Activated B cell treated with CpG ODN at 0.5 μM for 24 hours (primary cell): ENCODE measurements around the gene RAB7B. TPM values are rescaled to one million over a fixed set of nuclear protein-coding genes. Genes with fewer than 3 reads are reported as not detected.

ENCODE experiments used
- ATAC-seq: fragments of 200-7000 bp; cut with Tn5 transposase; one replicate; pipeline ENCODE4 v1.10.0; 2021; ENCODE audit warnings: low read depth, mild to moderate bottlenecking, moderate library complexity
- CTCF ChIA-PET: fragments of 350-600 bp; sonication (Branson Sonifier 250); formaldehyde crosslinking; loops from one replicate; lab custom pipeline; 2021; ENCODE audit warnings: antibody characterized with exemption; lab: Charles Lee
- POLR2A ChIA-PET: fragments of 350-600 bp; sonication (Branson Sonifier 250); formaldehyde crosslinking; loops from one replicate; lab custom pipeline; 2021; ENCODE audit warnings: antibody characterized with exemption; lab: Charles Lee
- DNase-seq: peaks from one replicate; pipeline ENCODE4 v3.0.0; 2022
- H3K27ac Mint-ChIP-seq: one replicate; pipeline ENCODE4 v1.8.0; 2020; ENCODE audit warnings: mixed read lengths
- H3K27me3 Mint-ChIP-seq: one replicate; pipeline ENCODE4 v1.8.0; 2021; ENCODE audit warnings: mixed read lengths
- H3K36me3 Mint-ChIP-seq: one replicate; pipeline ENCODE4 v1.8.0; 2021; ENCODE audit warnings: low read depth, mixed read lengths
- H3K4me1 Mint-ChIP-seq: one replicate; pipeline ENCODE4 v1.8.0; 2021; ENCODE audit warnings: mixed read lengths
- H3K4me3 Mint-ChIP-seq: one replicate; pipeline ENCODE4 v1.8.0; 2020; ENCODE audit warnings: mild to moderate bottlenecking, mixed read lengths
- H3K9me3 Mint-ChIP-seq: one replicate; pipeline ENCODE4 v1.8.0; 2020; ENCODE audit warnings: mixed read lengths
- intact Hi-C: fragments of 100-400 bp; cut with micrococcal nuclease; formaldehyde crosslinking; loops from one replicate; pipeline ENCODE4 v1.15.1; 2024
- total RNA-seq: library from RNA; stranded (reverse); gene quantifications from 2 replicates; pipeline ENCODE4 v1.2.3, GENCODE V29; 2022
- TF ChIP-seq, protein P1 (sequence below): fragments of 200-600 bp; IDR thresholded peaks from one replicate; pipeline ENCODE4 v1.8.0; 2022; ENCODE audit warnings: antibody characterized with exemption, mild to moderate bottlenecking

Gene RAB7B
- total RNA-seq, 1 donor from 2014 or later: not detected

- ATAC-seq (no peak), DNase-seq (no peak)
- CTCF ChIA-PET: no interaction called here
- TF ChIP-seq, protein P1, sequence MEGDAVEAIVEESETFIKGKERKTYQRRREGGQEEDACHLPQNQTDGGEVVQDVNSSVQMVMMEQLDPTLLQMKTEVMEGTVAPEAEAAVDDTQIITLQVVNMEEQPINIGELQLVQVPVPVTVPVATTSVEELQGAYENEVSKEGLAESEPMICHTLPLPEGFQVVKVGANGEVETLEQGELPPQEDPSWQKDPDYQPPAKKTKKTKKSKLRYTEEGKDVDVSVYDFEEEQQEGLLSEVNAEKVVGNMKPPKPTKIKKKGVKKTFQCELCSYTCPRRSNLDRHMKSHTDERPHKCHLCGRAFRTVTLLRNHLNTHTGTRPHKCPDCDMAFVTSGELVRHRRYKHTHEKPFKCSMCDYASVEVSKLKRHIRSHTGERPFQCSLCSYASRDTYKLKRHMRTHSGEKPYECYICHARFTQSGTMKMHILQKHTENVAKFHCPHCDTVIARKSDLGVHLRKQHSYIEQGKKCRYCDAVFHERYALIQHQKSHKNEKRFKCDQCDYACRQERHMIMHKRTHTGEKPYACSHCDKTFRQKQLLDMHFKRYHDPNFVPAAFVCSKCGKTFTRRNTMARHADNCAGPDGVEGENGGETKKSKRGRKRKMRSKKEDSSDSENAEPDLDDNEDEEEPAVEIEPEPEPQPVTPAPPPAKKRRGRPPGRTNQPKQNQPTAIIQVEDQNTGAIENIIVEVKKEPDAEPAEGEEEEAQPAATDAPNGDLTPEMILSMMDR: no peak
- no peaks in the 10 kb centered on the region for H3K36me3 Mint-ChIP-seq
- H3K27me3 Mint-ChIP-seq: no peaks in the 10 kb centered on the region
- H3K4me1 Mint-ChIP-seq: no peaks in the 10 kb centered on the region
- H3K4me3 Mint-ChIP-seq: no peak overlapping the region
- intact Hi-C loops: no loop called here
- no peak overlapping the region for H3K27ac Mint-ChIP-seq
- no peaks in the 10 kb centered on the region for H3K9me3 Mint-ChIP-seq
- POLR2A ChIA-PET: interaction anchor here (2.3 kb wide), 1 partner anchor 9 kb away, joined by 10 read pairs; no protein-coding TSS in a partner anchor
Measured at GRCh38 chr1:206025283-206025820, 22.2 kb upstream of the RAB7B start.

GRCh38 chr1:206023695-206024094, 20.5 kb upstream of the RAB7B start, which contains the start of gene CTSE:
Gene CTSE, minus strand, starts transcription at chr1:206023895. Its CDS starts 104 bp downstream, at chr1:206023791.
- TF ChIP-seq, protein P1: no peak
- Mint-ChIP-seq H3K27me3 (no peaks in the 10 kb centered on the region), H3K4me1 (no peaks in the 10 kb centered on the region), H3K36me3 (no peaks in the 10 kb centered on the region), H3K9me3 (no peaks in the 10 kb centered on the region), H3K4me3 (no peak within 1 kb of the TSS), H3K27ac (no peak within 1 kb of the TSS)
- DNase-seq (no peak), ATAC-seq (no peak)
- CTCF ChIA-PET: no interaction called here
- intact Hi-C loops: no loop called here
- POLR2A ChIA-PET: no interaction called here

- Mint-ChIP-seq H3K36me3 (no peaks in the 10 kb centered on the region), H3K27ac (no peak overlapping the region), H3K9me3 (no peaks in the 10 kb centered on the region), H3K27me3 (no peaks in the 10 kb centered on the region), H3K4me3 (no peak overlapping the region), H3K4me1 (no peaks in the 10 kb centered on the region)
- POLR2A ChIA-PET: no interaction called here
- TF ChIP-seq, protein P1: no peak
- CTCF ChIA-PET: interaction anchor here (0.7 kb wide), 1 partner anchor 83 kb away, joined by 4 read pairs; no protein-coding TSS in a partner anchor
- intact Hi-C loops: no loop called here
- DNase-seq (no peak), ATAC-seq (no peak)
Measured at GRCh38 chr1:206022766-206023165, 19.6 kb upstream of the RAB7B start.

DNA sequence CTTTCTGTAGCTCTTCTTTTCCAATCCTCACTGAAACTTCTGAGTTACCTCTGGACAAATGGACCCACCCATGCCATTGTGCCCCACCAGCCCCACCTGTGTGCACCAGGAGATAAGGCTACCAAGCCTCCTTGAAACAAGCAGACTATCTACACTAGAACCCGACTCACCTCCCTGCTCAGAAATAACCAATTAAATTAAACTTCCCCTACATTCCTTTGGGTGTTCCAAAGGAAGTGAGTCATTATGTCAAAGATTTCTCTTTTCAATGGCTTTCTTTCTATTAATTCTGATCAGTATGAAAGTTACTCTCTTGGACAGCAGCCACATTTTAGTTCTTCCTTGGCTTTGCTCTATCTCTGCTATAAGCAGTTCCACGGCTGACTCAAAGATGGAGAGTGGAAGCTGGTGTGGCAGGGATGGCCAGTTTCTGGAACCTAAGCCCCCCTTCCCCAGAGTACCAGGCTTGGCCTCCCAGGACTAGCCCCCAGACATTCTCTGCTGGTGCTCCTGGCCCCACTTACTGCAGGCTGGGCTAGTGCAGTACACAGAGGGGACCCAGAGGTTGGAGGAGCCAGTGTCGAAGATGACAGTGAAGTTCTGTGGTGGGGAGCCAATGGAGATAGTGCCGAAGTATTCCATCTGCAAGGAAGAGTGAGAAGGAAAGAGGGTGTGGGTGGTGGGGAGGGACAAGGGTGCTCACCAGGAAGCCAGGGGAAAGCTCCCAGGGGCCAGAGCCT, 18.6 kb upstream of the RAB7B start:
- POLR2A ChIA-PET: no interaction called here
- peak overlapping the region; percentile 33 for H3K27ac Mint-ChIP-seq
- no peaks in the 10 kb centered on the region for H3K27me3 Mint-ChIP-seq

More for the DNA sequence above, 18.6 kb upstream of the RAB7B start:
- no peak for ATAC-seq
- TF ChIP-seq, protein P1: no peak
- no peaks in the 10 kb centered on the region for H3K9me3 Mint-ChIP-seq
- no peaks in the 10 kb centered on the region for H3K4me1 Mint-ChIP-seq
- no peaks in the 10 kb centered on the region for H3K36me3 Mint-ChIP-seq
- intact Hi-C loops: no loop called here
- no peak for DNase-seq
- CTCF ChIA-PET: interaction anchor here (1.6 kb wide), 1 partner anchor 8 kb away, joined by 8 read pairs; no protein-coding TSS in a partner anchor
- no peak overlapping the region for H3K4me3 Mint-ChIP-seq
